HepG2 (cell line): ENCODE results near the gene EEF1A2.

ENCODE experiments used
- ATF2 ChIP-seq: sonication (generic); formaldehyde crosslinking; IDR thresholded peaks from 2 replicates; pipeline ENCODE4 v1.4.0; 2020; ENCODE audit warnings: missing genetic modification reagents
- CREB1 ChIP-seq, 2 experiments: fragments of 450-650 bp in 1 of 2; IDR thresholded peaks; 2 replicates each; pipeline ENCODE4 v1.6.1; 2016 to 2017; ENCODE audit warnings: control low read depth in 1 of 2, mild to moderate bottlenecking in 1 of 2, missing compliant biosample characterization in 1 of 2, missing genetic modification characterization in 1 of 2
- CTCF ChIP-seq: sonication (generic); formaldehyde crosslinking; IDR thresholded peaks from 2 replicates; pipeline ENCODE4 v1.5.0; 2020; ENCODE audit warnings: mild to moderate bottlenecking, missing genetic modification reagents, moderate library complexity
- FOXA3 ChIP-seq: IDR thresholded peaks from 2 replicates; pipeline ENCODE4 v1.6.1; 2016; ENCODE audit warnings: missing genetic modification reagents, missing compliant biosample characterization
- JUN ChIP-seq: sonication (generic); formaldehyde crosslinking; IDR thresholded peaks from 2 replicates; pipeline ENCODE4 v1.4.0; 2020; ENCODE audit warnings: mild to moderate bottlenecking, missing genetic modification reagents
- KLF16 ChIP-seq, 2 experiments: sonication (generic) in 1 of 2; formaldehyde crosslinking in 1 of 2; IDR thresholded peaks; 2 replicates each; pipeline versions ENCODE4 v1.6.1 to v1.8.0; 2016 to 2023; ENCODE audit warnings: missing genetic modification reagents in 2 of 2, missing compliant biosample characterization in 1 of 2
- MXD4 ChIP-seq: IDR thresholded peaks from 2 replicates; pipeline ENCODE4 v1.6.1; 2016; ENCODE audit warnings: mild to moderate bottlenecking, missing biosample characterization, missing genetic modification reagents

GRCh38 chr20:63452821-63453523, 45.9 kb downstream of the EEF1A2 start:
- TF ChIP-seq ATF2 (CRISPR knock-in tag) (no peak), CREB1 (IDR thresholded peaks at IDR 0.05) (no peak), CREB1 (CRISPR knock-in tag; IDR thresholded peaks at IDR 0.05) (no peak), KLF16 (CRISPR knock-in tag; IDR thresholded peaks at IDR 0.05) (no peak), FOXA3 (CRISPR knock-in tag) (no peak), MXD4 (CRISPR knock-in tag) (no peak), CTCF (peak; percentile 59), JUN (no peak)
